Inflammatory macrophage (primary cell): ENCODE data around the gene APBA2.

Experiments used
- DNase-seq, 2 donors: peaks; one replicate each; pipeline ENCODE4 v3.0.0-alpha.2; 2020 to 2022

Gene APBA2

DNA sequence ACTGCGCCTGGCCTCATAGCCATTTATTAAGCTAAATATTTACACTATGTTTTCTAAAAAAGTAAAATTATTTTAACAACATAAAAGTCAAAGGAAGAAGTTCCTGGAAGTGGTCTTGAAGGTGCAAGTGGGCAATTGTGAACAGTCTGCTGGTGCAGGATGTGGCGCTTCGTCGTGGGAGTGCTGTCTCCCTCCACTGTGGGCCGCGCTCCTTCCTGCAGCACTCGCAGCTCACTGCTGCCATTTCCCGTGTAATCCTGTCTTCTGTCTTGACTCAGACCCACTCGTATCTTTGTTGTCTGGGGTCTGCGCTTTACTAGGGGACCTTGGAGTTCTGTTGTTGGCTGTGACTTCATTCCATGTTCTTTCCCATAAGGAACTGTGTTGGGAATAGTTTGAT lies 56.3 kb downstream of the APBA2 start:
- no peak for DNase-seq

DNA sequence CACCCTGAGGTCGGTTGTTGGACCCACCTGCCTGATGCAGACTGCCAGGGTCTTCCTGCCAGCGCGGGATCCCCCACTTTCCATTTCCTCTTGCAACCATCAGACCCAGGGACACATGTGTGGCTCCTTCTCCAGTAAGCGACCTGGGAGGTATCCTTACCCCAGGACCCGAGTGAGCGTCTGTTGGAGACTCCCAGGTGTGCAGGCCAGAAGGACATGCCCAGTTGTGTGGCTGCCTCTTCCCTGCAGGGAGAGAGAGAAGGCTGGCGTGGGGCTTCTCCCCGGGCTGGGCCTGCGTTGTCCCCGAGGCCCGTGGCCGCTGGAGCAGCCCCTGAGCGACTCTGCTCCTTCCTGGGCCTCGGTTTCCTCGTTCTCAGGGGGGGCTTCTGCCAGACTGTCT lies 56.8 kb downstream of the APBA2 start:
- no peak for DNase-seq

DNA sequence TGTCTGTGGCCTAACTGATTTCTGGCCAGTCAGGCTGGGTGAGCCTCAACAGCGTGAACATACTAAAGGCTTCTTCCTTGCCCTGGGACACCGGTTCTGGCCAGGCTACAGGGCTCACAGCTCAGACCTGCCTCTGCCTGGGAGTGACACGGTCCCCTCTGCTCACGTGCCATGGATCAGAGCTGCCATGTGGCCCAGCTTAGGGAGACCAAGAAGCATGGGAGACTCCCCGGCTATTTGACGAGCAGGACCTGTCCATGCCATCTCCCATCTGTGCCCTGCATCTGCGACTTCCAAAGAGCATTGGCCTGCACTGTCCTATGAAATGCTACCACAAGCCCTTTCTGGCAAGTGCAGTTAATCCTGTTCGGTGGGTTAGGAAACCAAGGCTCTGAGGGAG lies 57.4 kb downstream of the APBA2 start:
- no peak for DNase-seq

DNA sequence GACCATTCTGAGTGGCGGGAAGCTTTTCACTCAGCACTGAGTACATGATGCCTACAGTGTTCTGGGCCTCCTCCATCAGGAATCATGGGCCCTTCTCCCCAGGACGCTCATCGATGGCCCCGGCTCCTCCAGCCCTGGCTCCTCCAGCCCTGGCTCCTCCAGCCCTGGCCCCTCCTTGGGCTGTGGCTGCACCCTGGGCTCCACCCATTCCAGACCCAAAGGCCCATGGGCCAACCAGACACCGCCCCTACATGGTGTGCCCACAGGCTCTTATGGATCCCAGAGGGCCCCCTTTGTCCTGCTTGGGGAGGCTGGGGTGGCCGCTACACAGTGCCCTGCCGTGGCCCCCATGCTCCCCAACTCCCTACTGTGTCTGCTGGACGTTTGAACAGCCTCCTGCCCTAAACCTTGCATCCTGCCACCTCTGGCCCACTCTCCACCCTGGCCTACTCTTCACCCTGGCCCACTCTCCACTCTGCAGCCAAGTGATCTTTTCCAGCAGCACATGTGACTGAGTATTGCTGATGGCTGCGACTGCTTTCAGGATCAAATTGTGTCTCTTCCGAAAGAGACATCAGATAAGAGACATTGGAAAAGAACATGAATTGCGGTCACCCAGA lies 57.9 kb downstream of the APBA2 start:
- no peak for DNase-seq

DNA sequence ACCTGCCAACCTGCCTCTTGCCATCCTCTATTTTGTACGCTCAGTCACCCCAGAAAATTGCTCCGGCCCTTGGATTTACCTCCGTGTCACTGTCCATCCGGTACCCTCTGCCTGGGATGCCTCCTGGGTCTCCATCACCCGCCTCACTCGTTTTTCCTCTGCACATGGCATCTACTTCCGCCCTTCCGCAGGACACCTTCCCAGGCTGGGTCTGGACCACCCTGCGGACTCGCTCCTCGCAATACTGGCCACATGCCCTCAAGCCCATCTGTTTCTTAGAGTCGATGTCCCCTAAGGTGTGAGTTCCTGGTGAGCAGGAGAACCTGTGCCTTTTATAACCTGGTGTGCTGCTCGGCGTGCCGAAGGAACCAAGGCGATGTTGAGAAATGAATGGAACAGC lies 58.5 kb downstream of the APBA2 start:
- DNase-seq: no peak

DNA sequence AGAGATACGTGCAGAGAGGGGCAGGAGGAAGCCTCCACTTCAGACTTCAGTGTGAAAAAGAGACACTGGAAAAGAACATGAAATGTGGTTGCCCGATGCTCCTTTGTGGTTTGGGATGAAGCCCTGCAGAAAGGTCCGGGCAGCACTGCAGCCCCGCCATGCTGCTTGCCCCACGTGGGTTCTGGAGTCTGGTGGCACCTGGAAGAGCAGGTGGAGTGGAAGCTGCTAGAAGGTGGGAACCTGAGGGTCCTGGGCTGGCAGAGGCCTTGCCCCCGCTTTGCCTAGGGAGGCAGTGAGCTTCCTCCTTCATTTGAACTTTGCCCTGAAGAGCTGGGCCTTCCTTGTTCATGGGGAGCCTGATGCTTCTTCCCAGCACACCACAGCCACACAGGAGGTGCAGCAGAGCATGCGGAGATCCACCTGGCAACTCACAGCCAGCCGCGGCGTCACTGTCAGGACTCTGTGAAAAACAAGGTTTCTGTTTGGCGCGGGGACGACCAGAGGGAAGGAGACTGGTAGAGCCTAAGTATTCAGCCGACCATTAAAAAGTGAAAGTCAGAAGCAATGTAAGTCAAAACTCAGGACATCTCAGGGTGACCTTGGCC lies 59.0 kb downstream of the APBA2 start:
- DNase-seq: no peak

DNA sequence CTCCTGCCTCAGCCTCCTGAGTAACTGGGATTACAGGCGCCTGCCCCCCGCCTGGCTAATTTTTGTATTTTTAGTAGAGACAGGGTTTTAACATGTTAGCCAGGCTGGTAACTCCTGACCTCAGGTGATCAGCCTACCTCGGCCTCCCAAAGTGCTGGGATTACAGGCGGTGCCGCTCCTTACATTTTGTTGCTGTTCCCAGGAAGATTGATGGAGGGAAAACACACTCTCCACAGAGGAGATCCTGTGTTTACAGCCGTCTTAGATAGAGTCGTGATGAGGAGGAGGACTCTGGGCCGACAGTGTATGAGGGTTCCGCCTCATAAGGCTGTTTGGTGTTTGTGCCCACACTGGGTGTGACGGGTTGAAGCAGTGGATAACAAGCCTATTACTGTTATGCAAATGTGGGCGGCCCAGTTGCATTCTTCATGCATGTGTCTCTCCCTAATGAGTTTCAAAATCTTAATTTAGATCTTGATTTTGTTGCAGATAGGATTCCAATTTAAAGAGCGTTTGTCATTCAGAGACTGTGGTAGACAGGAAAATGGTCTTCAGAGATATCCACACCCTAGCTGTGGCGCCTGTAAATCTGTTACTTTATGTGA lies 60.0 kb downstream of the APBA2 start:
- DNase-seq: no peak

DNA sequence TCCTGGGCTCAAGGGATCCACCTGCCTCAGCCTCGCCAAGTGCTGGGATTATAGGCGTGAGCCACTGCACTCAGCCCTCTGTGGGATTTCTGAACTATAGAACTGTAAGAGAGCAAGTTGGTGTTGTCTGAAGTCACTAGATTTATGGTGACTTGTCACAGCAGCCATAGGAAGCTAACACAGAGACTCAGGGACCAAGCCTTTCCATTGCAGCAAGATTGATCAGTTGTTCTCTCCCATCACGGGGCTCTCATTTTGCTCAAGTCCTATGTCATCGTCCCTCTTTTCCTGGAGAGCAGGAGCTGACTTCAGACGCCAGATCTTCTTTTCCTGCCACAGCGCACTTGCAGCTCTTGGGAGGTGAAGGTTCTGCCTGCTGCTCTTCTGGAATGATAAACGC lies 61.0 kb downstream of the APBA2 start:
- DNase-seq: no peak

DNA sequence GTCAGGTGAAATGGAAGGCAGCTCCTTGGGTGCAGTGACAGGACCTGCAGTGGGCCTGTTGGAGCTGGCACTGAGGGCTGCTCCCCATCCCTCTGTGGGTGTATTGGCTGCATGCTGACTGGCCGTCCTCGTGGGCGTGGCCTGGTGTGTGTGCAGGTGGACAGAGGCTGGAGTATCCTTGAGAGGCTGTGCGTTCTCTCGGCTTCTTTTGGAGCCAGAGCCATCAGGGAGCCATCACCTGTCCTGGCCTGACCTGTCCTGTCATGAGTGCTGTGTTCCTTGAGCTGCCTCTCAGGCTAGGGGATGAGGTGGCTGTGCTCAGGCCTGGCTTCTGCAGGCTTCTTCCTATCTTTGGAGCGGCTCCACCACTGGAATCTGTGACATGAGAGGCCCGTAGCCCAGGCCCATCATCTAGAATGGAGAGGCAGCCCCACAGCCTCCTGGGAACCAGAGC lies 61.5 kb downstream of the APBA2 start:
- DNase-seq: no peak

DNA sequence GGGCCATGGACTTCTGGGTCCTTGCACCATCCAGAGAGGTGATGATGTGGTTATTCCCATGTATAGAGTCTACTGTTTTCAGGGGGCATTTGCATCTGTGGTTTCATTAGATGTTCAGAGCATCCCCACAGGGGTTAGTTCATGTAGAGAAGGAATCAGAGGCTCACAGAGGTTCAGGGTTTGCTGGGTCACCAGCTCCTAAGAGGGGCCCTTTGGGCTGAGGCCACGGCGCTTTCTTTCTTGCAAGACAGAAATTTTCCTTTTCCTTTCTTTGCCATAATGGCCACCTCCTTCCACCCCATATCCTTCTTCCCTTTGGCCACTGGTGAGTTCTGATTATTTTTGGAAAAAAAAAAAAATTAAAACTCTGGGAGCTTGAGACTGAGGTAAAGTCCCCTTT lies 62.3 kb downstream of the APBA2 start:
- no peak for DNase-seq

DNA sequence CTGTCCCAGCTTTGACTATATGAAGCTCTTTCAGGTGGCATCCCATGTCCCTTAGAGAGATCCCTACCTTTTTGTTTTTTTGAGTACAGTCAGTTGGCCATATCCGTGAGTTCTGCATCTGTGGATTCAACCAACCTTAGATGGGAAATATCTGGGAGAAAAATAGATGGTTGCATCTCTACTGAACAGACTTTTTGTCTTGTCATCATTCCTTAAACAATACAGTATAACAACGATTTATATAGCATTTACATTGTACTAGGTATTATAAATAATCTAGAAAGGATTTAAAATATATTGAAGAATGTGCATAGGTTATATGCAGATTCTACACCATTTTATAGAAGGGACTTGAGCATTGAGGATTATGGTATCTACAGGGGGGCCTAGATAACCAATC lies 65.1 kb downstream of the APBA2 start:
- DNase-seq: no peak

DNA sequence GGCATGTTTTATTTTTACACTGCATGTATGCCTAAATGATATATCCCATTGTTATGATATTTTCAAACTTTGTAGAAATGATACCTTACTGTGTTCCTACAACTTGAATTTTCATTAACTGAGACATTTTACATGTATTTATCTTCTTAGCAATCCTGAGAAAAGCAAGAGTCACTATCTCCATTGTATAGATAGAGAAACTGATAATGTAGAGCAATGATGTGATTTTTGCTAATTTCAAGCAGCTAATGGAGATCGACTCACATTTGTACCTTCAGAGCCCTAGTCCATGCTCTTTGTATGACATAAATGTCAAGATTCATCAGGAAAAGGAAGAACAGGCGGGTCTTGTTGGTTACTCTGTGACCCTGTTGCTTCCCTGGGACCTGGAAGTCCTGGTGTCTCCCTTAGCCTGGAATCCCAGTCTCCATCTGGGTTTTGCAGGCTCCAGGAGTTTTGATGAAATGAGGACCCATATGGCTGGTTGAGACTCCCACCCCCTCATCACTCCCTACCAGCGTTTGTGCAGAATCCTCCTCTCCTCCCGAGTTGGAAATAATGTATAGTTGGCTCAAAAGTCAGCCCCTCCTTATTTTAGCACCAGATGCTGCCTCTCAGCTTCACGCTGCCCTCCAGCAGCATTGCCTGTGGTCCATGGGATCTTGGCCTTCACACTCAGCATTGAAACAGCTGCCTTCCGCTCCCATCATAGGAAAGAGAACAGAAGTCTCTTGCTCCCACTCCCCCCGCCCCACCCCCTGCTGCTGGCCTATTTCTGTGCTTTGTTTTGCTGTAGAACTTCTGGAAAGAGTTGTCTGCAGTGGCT lies 67.1 kb downstream of the APBA2 start:
- no peak for DNase-seq

DNA sequence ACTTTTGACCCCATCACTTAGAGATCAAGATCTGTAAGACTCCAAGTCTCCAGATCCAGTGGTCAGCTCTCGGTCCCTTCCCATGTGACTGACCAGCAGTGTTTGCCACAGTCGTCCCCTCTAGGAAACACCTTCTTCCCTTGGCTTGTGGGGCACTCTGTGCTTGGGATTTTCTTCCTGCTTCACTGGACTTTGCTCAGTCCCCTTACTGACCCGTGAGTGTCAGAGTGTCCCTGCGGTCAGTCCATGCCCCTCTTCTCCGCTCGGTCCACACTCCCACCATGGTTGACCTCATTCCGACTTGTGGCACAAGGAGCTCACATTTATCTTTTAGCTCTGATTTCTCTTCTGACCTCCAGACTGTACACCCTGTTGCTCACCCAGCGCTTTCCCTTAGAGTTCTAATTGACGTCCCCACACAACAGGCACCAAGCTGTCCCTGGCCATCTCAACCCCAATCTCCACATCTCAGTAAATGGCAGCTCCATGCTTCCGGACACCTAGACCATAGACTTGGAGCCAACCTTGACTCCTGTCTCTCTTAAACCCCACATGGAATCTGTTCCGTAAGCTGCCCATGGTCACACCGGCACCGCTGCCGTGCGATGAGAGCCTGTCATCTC lies 67.9 kb downstream of the APBA2 start:
- no peak for DNase-seq

DNA sequence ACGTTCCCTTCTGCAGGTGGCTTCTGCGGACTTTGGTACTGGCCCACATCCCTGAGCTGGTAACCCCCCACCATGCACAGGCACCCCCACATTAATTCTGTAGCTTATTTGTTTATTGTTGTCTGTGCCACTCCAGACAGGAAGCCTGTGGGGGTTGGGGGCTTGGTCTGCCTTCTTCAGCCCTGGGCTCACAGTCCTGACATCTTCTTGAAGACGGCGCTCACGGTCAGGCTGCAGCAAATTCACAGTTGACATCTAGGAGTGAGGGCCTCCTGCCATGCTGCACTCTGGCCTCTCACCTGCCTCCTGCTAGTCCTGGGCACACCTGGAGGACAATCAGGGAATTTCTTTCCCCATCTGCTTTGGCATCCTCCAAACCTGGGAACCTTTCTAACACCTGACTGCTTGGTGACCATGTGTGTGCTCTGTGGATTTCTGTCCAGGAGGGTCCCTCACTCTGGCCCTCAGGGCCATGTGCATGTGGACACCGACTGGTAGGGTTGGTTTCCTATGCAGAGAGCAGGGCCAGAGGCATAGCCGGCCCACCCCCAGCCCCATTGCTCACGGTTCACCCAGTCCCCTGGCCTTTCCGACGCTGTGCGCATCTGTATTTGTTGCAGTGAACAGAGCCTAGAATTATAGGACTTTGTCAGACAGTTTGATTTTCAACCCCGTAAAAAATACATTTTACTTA lies 68.8 kb downstream of the APBA2 start:
- DNase-seq: no peak

DNA sequence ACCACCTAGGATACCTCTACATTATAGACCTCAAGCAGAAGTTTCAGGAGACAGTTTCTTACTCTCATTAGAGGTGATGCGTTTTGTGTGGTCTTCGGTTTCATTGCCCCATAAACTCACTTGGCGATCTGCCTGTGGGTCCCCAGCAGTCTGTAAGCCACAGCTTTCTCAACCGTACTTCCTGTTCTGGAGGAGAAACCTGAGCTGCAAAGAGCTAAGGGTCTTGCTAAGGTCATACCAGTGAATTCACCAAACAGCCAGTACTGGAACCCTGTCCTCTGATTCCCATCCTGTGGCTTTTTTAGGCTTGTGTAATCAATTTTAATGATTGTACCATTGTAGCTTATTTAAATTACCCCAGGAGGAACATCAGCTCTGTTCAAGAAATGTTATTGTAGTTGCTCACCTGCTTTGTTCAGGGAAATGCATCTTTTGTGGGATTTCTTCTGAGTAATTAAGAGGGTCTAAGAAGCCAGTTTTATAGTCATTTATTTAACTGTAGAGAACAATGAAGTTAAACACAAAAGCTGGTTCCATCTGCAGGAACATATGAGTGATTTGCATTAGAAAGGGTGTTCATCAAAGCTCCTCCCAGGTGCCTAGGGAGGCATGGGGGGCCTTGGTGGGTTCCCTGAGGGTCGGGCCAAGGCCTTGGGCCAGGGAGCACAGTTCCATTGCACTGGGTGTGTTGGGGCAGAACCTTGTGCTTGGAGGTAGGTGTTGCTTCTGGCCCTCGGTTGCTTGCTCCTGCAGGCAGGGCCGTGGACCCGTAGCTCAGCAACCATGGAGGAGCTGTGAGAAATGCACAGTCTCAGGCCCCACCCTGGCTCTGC lies 69.6 kb downstream of the APBA2 start:
- no peak for DNase-seq

DNA sequence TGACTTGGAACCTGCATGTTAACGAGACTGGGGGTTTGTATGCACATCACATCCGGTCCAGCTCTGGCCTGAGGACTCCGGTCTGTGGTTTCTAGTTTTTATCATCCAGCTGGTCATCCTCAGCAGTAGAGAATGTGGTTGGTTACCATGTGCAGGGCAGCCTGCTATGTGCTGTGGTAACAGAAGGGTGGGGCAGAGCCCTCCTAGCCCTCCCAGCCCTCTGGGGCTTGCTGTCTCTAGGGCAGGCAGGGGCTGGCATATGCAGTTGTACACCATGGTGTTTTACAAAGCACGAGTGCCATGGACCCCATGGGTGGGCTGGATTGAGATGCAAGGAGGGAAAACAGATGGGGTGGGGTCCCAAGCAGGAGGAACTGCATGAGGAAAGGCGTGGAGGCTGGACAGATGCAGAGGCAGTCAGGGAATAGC lies 70.2 kb downstream of the APBA2 start:
- DNase-seq: no peak

DNA sequence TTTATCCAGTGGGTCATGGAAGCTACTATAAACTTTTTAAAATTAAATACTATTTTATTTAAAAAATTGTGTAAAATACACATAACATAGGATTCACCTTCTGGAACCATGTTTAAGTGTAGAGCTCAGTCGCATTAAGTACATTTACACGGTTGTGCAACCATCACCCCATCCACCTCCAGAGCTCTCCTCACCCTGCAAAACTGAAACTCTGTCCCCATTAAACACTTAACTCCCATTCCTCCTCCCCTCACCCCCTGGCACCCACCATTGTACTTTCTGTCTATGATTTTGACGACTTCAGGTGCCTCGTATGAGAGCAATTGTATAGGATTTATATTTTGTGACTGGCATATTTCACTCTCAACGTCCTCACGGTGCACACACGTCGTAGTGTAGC lies 70.7 kb downstream of the APBA2 start:
- no peak for DNase-seq

DNA sequence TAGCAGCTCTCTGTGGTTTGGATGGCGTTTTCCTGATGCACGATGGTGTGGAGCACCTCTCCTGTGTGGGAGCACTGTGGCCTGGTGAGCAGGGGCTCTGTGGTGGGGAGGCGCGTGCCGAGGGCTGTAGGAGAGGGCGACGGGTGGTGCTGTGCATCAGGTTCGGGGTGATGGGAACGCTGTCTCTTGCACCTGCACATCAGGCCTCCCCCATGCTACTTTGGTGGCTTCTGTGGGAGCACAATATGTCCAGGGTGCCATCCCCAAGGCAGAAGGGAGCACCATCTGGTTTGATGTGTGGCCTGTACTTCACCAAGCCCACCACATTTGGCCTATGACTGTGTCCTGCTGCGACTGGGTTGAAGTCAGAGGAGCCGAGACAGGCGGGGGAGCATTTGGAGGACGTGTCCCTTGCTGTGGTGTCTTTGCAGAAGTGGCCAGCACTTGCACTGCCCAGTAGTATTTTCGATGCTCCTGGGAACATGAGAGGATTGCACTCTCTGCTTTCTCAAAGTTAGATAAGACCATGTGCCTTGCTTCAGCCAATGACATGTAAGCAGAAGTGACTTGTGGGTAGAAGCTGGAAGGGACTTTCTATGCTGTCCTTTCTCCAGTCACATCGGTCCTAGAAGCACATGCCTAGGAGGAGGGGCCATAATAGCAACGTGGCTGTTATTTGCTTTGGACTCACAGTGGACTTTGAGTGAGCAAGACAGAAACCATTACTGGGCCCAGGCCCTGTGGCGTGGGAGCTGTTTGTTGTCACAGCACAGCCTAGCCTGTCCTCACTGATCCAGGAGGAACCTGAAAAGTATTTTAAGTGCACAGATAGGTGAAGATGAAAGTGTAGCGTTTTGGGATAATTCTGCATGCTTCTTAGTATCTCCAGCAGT lies 72.1 kb downstream of the APBA2 start:
- no peak for DNase-seq

DNA sequence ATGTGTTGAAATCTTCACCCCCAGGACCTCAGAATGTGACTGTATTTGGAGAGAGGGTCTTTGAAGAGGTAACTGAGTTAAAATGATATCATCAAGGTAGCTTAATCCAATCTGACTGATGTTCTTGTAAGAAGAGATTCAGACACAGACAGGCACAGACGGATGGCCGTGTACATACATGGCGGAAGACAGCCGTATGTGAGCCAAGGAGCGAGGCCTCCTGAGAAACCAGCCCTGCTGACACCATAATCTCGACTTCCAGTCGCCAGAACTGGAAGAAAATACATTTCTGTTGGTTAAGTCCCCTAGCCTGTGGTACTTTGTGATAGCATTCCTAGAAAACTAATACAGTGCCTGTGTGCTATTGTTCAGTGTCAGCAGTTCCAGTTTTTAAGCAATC lies 73.6 kb downstream of the APBA2 start:
- DNase-seq: no peak

DNA sequence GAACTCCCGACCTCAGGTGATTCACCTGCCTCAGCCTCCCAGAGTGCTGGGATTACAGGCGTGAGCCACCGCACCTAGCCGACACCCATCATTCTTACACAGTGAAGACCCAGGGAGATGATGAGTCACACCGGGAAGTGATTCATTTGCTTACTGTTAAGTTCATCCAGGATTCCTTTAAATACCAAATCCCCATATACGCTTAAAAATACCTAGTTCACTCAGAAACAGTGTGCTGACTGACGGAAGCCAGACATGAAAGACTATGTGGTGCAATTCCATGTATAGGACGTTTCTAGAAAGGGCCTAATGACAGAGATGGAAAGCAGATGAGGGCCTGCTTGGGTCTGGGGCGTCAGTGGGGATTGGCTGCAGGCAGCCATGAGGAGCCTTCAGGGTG lies 75.2 kb downstream of the APBA2 start:
- no peak for DNase-seq

DNA sequence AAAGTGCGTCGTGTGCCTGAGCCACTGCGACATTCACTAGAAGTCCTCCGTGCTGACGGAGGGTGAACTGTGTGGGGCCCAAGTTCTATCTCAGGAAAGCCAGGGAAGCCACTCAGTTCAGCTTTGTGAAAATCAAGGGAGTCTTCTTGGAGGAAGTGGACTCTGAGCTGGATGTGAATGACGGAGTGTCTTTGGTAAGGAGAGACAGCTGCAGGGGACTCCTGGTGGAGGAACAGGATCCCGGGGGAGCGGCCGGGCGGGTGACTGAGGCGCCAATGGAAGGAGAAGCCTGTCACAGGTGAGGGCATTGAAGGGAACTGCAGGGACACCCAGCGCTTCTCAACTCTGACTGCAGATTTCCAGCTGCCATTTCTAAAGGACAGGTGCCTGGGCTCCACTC lies 75.6 kb downstream of the APBA2 start:
- no peak for DNase-seq
